Kidney epithelial cell (primary cell): ENCODE data around the gene DNASE1. TPM values are rescaled to one million over a fixed set of nuclear protein-coding genes. Genes with fewer than 3 reads are reported as not detected.

ENCODE experiments used
- DNase-seq: peaks from one replicate; pipeline ENCODE4 v3.0.0-alpha.2; 2010; ENCODE audit warnings: low read depth
- H3K27me3 ChIP-seq: 2 replicates; pipeline ENCODE4 v1.6.0; 2011; ENCODE audit warnings: low read length; ENCODE audit not compliant: control insufficient read depth, insufficient read depth
- H3K36me3 ChIP-seq: 2 replicates; pipeline ENCODE4 v1.5.1; 2011; ENCODE audit warnings: low read length; ENCODE audit not compliant: control insufficient read depth, insufficient read depth
- H3K4me3 ChIP-seq: 2 replicates; pipeline ENCODE4 v1.5.1; 2011; ENCODE audit warnings: low read depth, mild to moderate bottlenecking, control low read depth, low read length
- CTCF ChIP-seq: IDR thresholded peaks from 2 replicates; pipeline ENCODE4 v1.5.1; 2011; ENCODE audit warnings: mild to moderate bottlenecking, moderate library complexity, low read length, control low read depth, inconsistent platforms; ENCODE audit not compliant: insufficient read depth, poor library complexity, severe bottlenecking
- total RNA-seq: library from RNA; depleted of rRNA; stranded (reverse); fragments of >200 nt; gene quantifications from 2 replicates; pipeline ENCODE4 v1.2.3, GENCODE V29; 2015

DNASE1 gene
- total RNA-seq, 1 donor from 2014 or later = 13.4 TPM

GRCh38 chr16:3640207-3640606 lies 14.3 kb upstream of the DNASE1 start:
- Histone ChIP-seq H3K27me3 (no peaks in the 10 kb centered on the region), H3K36me3 (peaks cover 2% of the 10 kb centered on the region), H3K4me3 (no peak overlapping the region)
- DNase-seq = no peak
- TF ChIP-seq CTCF = no peak

DNA sequence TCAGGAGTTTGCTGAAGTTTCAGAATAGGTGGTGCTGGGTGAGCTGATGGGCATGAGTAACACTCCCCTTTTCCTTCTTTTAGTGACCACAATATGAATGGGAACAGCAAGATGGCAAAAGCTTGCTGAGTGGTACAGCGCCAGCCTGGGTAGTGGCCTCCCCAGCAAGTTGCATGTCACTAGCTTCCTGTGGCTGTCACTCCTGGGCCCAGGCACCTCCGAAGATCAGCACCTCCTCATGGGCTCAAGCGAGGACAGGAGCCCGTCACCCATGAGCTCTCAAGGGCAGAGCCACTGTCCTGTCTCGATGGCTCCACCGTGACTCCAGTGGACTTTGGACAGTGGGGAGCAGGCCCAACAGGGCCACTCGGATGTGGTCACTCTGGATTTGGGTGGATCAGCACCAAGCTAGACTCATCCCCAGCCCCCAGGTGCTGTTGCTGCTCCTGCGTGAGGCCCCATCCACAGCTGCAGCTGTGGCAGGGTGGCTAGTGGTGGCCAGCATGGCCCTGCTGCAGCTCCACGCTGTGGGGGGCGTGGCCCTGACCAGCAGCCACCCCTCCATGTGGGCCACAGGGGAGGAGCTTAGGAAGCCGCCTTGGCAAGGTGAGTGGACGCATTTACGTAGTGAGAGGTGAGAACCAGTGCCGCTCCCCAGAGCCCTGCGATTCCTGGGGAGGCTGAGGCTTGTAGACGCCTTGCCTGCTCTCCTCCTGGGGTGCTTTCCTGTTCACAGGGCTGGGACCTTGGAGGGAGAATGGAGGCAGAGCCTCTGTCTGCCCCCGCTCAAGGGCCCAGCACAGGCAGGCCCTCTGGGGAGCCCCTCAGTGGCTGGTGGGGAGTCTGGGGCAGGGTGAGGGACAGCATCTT lies 13.6 kb upstream of the DNASE1 start:
- no peak for DNase-seq
- Histone ChIP-seq H3K4me3 (no peak overlapping the region), H3K36me3 (peaks cover 2% of the 10 kb centered on the region), H3K27me3 (no peaks in the 10 kb centered on the region)
- no peak for TF ChIP-seq CTCF

DNA sequence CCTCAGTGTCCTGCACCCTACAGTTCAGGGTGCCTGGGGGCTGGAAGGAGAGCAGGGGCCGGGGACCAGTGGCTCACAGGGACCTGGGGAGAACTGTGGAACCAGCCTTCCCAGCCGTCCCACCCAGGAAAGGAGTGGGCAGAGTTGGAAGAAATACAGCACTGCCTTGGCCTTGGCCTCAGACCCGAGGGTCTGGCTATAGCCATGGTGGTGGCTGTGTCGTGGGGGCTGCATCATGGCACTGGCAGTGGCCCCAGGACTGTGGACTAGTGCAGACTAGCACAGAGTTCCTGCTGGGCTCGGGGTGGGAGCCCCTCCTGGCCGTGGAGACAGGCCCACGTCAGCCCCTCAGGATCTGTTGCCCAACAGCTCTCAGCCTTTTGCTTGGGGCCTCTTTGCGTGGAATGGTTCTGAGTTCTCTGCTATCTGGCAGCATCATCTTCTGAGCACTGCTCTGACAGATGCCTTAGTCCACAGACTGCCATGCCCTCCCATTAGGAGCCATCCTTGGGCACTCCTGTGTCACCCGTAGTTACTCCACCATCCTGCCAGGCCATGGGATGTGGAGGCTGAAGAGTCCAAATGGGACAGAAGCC lies 12.6 kb upstream of the DNASE1 start:
- TF ChIP-seq CTCF = no peak
- H3K27me3 ChIP-seq = no peaks in the 10 kb centered on the region
- no peak overlapping the region for H3K4me3 ChIP-seq
- peaks cover 2% of the 10 kb centered on the region for H3K36me3 ChIP-seq
- DNase-seq = no peak

DNA sequence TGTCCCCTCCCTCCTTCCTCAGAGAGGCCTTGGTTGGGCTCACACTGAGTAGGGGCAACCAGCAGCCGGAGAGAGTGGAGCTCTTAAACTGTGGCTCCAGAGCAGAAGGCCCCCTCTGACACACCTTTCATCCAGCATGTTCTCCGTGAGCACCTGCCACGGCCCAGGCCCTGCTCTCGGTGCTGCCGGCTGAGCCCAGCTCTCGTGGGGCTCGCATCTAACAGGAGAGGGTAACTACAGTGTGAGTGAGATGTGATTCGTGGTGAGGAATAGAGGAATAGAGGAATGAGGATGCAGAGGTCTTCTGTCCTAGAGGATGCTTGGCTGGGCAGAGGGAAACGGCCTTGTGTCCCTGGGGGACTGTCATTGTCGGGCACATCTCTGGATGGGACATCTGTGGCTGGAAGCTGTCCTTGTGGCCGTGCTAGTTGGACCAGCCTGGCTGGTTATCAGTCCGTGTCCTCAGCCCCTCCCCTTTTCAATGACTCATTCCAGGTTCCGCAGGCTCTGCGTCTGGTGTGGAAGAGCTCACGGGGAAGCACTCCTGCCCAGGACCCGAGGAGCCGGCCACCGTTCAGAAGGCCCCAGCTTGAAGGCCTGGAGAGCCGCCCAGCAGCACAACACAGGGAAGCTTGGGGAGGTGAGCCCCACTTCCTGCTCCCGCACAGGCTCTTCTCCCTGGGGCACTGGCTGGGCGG lies 11.9 kb upstream of the DNASE1 start:
- Histone ChIP-seq H3K36me3 (peaks cover 2% of the 10 kb centered on the region), H3K4me3 (no peak overlapping the region), H3K27me3 (no peaks in the 10 kb centered on the region)
- no peak for TF ChIP-seq CTCF
- no peak for DNase-seq

GRCh38 chr16:3643095-3643730 lies 11.3 kb upstream of the DNASE1 start:
- no peak overlapping the region for H3K4me3 ChIP-seq
- no peak for TF ChIP-seq CTCF
- peaks cover 2% of the 10 kb centered on the region for H3K36me3 ChIP-seq
- no peak for DNase-seq
- no peaks in the 10 kb centered on the region for H3K27me3 ChIP-seq
